Stimulated activated CD8-positive, alpha-beta memory T cell treated with anti-CD3 and anti-CD28 coated beads, Interleukin-12 subunit alpha, Interleukin-12 subunit beta, amount 100 ng/mL, for 1 hour (primary cell): ENCODE data around the gene PHACTR1.
"Not testable (repeated sequence)": the region's sequence is repeated elsewhere in the genome, so short reads cannot be mapped to it uniquely, and the experiment has no call there.

Experiments used
- DNase-seq: peaks from one replicate; pipeline ENCODE4 v3.0.0-alpha.2; 2020; ENCODE audit warnings: low read depth

Gene PHACTR1

GRCh38 chr6:12903246-12903645 lies 186.7 kb downstream of the PHACTR1 start:
- no peak for DNase-seq

DNA sequence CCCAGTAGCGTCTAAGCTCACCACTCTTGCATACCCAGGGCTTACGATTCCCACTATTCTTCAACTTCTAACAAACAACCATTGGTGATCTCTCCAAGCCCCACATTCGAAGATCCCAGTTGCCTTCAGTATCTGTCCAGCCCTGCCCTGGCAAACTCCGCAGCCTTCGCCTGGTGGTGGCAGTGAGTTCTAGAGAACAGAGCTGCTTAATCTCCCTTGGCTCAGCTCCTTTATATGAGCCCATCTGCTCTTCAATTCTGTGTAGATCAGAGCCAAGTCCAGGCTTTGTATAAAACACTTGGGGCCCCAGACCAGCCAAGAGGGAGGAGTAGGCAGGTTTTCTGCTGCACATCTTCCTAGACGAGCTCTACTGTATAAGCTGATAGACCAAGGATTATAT lies 193.3 kb downstream of the PHACTR1 start:
- no peak for DNase-seq

DNA sequence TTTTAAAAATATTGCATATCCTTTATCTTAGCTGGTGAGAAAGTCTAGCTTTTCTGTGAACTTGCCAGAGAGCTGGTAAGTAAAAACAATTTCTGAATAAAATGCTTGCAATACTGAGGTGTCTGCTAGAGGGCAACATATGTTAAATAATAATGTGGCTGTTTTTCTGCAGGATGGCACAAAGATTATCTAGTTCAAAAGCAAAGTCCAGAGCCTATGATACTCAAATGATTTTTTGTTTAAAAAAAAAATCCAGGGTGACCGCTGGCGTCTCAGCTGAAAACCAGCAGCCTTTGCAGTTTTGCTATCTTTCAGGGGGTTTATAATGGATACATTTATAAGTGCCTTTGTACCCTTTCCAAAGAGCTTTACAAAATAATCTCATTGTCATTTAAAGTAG lies 194.9 kb downstream of the PHACTR1 start:
- DNase-seq: no peak

GRCh38 chr6:12913201-12913600 lies 196.6 kb downstream of the PHACTR1 start:
- DNase-seq: no peak

- no peak for DNase-seq
These were observed 199.4 kb downstream of the PHACTR1 start for GRCh38 chr6:12916006-12916405.

DNA sequence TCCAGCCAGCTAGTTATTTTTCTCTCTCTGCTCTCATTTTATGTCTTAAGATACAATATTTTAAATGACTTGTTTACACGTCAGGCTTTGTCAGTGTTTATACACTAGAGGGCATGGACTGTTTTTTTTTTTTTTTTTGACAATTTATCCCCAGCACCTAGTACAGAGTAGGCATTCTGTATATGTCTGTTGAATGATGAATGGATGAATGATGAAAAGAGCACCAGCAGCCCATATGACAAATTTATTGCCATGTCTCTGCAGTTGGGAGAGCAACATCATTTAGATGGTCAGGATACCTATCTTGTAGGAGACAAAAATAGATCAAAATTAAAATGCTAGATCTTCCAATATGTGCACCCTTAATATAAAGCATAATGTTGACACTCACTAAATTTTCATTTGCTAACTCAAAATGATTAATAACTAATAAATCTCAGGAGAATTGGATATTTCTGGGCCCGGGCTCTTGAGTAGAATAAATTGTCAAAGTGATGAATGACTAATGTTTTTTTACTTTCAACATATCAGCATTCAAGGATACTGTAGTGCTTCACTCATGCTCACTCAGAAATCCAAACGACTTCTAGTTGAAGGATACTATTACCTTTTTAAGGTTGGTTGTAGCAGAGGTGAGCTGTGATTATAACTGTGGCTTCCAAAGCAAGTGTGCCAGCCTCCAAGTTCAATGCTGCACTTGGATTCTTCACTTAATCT lies 200.0 kb downstream of the PHACTR1 start:
- DNase-seq: no peak

- no peak for DNase-seq
These were observed 204.9 kb downstream of the PHACTR1 start for GRCh38 chr6:12921467-12921866.

GRCh38 chr6:12923644-12924235 lies 207.2 kb downstream of the PHACTR1 start:
- no peak for DNase-seq

- no peak for DNase-seq
These were observed 208.3 kb downstream of the PHACTR1 start for GRCh38 chr6:12924911-12925310.

DNA sequence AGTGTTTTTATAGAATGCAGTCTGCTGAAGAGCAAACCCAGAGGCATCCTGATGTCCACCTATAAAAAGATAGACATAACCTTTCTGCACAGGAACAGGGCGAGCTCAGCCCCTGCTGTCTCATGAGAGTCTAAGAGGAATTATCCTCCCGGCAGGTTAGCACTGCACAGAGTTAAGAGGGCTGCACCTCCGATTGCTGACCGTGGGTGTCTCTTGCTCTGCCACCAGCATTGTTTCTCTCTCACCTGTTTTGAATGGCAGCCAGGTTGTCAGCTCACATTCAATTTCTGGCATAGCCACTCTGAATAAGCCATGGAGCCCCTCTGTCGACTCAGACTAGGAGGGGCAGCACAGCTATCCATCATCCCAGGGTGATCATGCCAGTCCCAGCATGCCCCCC lies 211.2 kb downstream of the PHACTR1 start:
- no peak for DNase-seq

- no peak for DNase-seq
These were observed 213.1 kb downstream of the PHACTR1 start for GRCh38 chr6:12929678-12930077.

DNA sequence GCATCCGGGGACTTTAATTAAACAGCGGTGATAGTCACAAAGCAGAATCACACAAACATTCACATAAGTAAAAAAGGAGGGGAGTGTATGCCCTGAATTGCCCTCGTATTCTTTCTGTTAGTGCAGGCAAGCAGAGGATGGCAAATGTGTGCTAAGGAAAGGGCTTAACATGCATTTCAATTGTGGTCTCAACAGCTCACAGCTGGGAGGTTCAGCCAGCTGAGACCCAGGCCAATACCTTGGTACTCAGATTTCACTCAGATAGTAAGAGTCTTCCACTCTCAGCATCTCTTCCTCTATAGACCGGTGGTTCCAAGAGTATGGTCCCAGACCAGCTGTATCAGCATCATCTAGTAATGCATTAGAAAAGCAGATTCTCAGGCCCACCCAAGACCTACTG lies 215.1 kb downstream of the PHACTR1 start:
- no peak for DNase-seq

GRCh38 chr6:12935637-12936036 lies 219.1 kb downstream of the PHACTR1 start:
- DNase-seq: no peak

GRCh38 chr6:12937971-12938370 lies 221.4 kb downstream of the PHACTR1 start:
- no peak for DNase-seq

- DNase-seq: no peak
These were observed 222.7 kb downstream of the PHACTR1 start for GRCh38 chr6:12939314-12939713.

- no peak for DNase-seq
These were observed 224.9 kb downstream of the PHACTR1 start for GRCh38 chr6:12941422-12941821.

GRCh38 chr6:12943549-12943948 lies 227.0 kb downstream of the PHACTR1 start:
- no peak for DNase-seq

DNA sequence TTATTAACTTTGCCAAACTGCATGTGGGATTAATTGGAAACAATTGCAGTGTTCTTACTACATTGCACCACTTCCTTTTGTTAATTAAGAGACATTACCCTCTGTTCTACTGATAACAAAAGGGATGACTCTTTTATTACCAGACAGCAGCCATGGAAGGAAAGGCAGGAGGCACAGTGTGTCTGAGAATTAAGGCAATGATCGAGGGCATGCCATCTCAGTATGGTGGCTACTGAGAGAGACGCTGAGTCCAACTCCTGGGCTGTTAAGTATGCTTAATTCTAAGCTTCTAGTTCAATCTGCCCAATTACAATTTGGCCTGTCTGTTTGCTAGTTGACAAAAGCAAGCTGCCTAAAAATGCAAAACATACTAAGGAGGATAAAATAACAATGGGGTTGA lies 227.4 kb downstream of the PHACTR1 start:
- no peak for DNase-seq

- not testable (repeated sequence) for DNase-seq
These were observed 228.0 kb downstream of the PHACTR1 start for GRCh38 chr6:12944528-12944927.

GRCh38 chr6:12947151-12947871 lies 230.7 kb downstream of the PHACTR1 start:
- no peak for DNase-seq

GRCh38 chr6:12947967-12948366 lies 231.4 kb downstream of the PHACTR1 start:
- DNase-seq: no peak

DNA sequence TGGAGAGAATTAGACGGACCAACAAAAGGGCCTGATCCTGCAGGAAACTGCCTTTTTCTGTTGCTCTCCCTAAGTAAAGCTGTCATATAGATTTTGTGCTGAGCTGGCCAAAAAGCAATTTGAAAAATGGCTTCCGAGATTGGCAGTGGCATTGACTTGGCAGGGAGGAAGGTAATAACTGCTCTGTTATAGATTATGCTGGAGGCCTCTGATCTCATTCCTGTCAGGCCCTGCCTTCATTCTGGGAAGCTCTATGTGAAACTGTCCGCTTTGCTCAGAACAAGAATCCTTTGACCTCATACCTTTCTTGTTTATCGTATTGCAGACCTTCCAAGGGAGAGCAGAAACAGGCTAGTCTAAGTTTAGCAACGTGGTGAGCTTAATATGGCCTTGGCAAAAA lies 234.4 kb downstream of the PHACTR1 start:
- no peak for DNase-seq

GRCh38 chr6:12951415-12951814 lies 234.8 kb downstream of the PHACTR1 start:
- no peak for DNase-seq
